ELF-1 (cell line): ENCODE measurements around the gene ABCC5.

ENCODE experiments used
- DNase-seq: peaks from one replicate; pipeline ENCODE4 v3.0.0-alpha.2; 2016; ENCODE audit warnings: low read depth, low spot score

ABCC5 gene

GRCh38 chr3:183922421-183922820, 95.3 kb downstream of the ABCC5 start:
- no peak for DNase-seq

- DNase-seq = no peak
Observed at GRCh38 chr3:183921096-183921495, 96.6 kb downstream of the ABCC5 start.

- no peak for DNase-seq
Observed at GRCh38 chr3:183920416-183920815, 97.3 kb downstream of the ABCC5 start.

GRCh38 chr3:183918178-183918577, 99.5 kb downstream of the ABCC5 start:
- no peak for DNase-seq

GRCh38 chr3:183917776-183918175, 99.9 kb downstream of the ABCC5 start:
- no peak for DNase-seq

- no peak for DNase-seq
Observed at GRCh38 chr3:183914856-183915255, 102.8 kb downstream of the ABCC5 start.

- no peak for DNase-seq
Observed at GRCh38 chr3:183913580-183913920, 104.1 kb downstream of the ABCC5 start.

GRCh38 chr3:183912895-183913579, 104.6 kb downstream of the ABCC5 start:
- no peak for DNase-seq

- DNase-seq = no peak
Observed at GRCh38 chr3:183911763-183912506, 105.7 kb downstream of the ABCC5 start.

GRCh38 chr3:183911087-183911486, 106.6 kb downstream of the ABCC5 start:
- no peak for DNase-seq

GRCh38 chr3:183909030-183909600, 108.6 kb downstream of the ABCC5 start:
- no peak for DNase-seq

GRCh38 chr3:183907911-183908331, 109.8 kb downstream of the ABCC5 start:
- DNase-seq = no peak

GRCh38 chr3:183907176-183907575, 110.5 kb downstream of the ABCC5 start:
- DNase-seq = no peak

GRCh38 chr3:183906234-183906921, 111.3 kb downstream of the ABCC5 start:
- DNase-seq = no peak

GRCh38 chr3:183904833-183905780, 112.6 kb downstream of the ABCC5 start:
- DNase-seq = no peak

- DNase-seq = no peak
Observed at GRCh38 chr3:183898028-183898431, 119.7 kb downstream of the ABCC5 start.

GRCh38 chr3:183897606-183898005, 120.1 kb downstream of the ABCC5 start:
- DNase-seq = no peak

GRCh38 chr3:183896610-183897009, 121.1 kb downstream of the ABCC5 start:
- no peak for DNase-seq

- DNase-seq = no peak
Observed at GRCh38 chr3:183896184-183896583, 121.5 kb downstream of the ABCC5 start.

- DNase-seq = no peak
Observed at GRCh38 chr3:183895774-183896173, 121.9 kb downstream of the ABCC5 start.

GRCh38 chr3:183895296-183895695, 122.4 kb downstream of the ABCC5 start:
- peak; percentile 58 for DNase-seq
